ENCODE data around the gene TRIM10.

TRIM10 gene

GRCh38 chr6:30154061-30154460 is 7.0 kb downstream of the TRIM10 start:
- H3K9me3 ChIP-seq (ENCODE audit: control insufficient read depth, low read length) = no peaks in the 10 kb centered on the region
- whole genome bisulfite sequencing, 2 experiments = 90 to 91% methylated on average over 17 of the region's 17 CpGs
- no peaks in the 10 kb centered on the region for H3K27me3 ChIP-seq (ENCODE audit: control insufficient read depth, insufficient read depth, low read length, poor library complexity, severe bottlenecking)
- H3K4me3 ChIP-seq (ENCODE audit: insufficient read depth, low read depth, low read length) = no peak overlapping the region
- no peak overlapping the region for H3K27ac ChIP-seq (ENCODE audit: insufficient read depth, low read depth, low read length, poor library complexity, severe bottlenecking)
- H3K4me1 ChIP-seq (ENCODE audit: control insufficient read depth, insufficient read depth, low read length) = no peaks in the 10 kb centered on the region
- H3K36me3 ChIP-seq (ENCODE audit: control insufficient read depth, insufficient read depth, low read length) = no peaks in the 10 kb centered on the region

GRCh38 chr6:30152910-30153610 is 8.0 kb downstream of the TRIM10 start:
- H3K4me3 ChIP-seq (ENCODE audit: insufficient read depth, low read depth, low read length) = no peak overlapping the region
- no peak overlapping the region for H3K27ac ChIP-seq (ENCODE audit: insufficient read depth, low read depth, low read length, poor library complexity, severe bottlenecking)
- no peaks in the 10 kb centered on the region for H3K27me3 ChIP-seq (ENCODE audit: control insufficient read depth, insufficient read depth, low read length, poor library complexity, severe bottlenecking)
- WGBS, 2 experiments = 94 to 97% methylated on average over 3 of the region's 3 CpGs
- H3K9me3 ChIP-seq (ENCODE audit: control insufficient read depth, low read length) = no peaks in the 10 kb centered on the region
- H3K4me1 ChIP-seq (ENCODE audit: control insufficient read depth, insufficient read depth, low read length) = no peaks in the 10 kb centered on the region
- no peaks in the 10 kb centered on the region for H3K36me3 ChIP-seq (ENCODE audit: control insufficient read depth, insufficient read depth, low read length)

GRCh38 chr6:30152016-30152673 is 8.9 kb downstream of the TRIM10 start:
- Histone ChIP-seq H3K9me3 (ENCODE audit: control insufficient read depth, low read length) (no peaks in the 10 kb centered on the region), H3K27me3 (ENCODE audit: control insufficient read depth, insufficient read depth, low read length, poor library complexity, severe bottlenecking) (no peaks in the 10 kb centered on the region), H3K36me3 (ENCODE audit: control insufficient read depth, insufficient read depth, low read length) (no peaks in the 10 kb centered on the region), H3K4me3 (ENCODE audit: insufficient read depth, low read depth, low read length) (no peak overlapping the region), H3K27ac (ENCODE audit: insufficient read depth, low read depth, low read length, poor library complexity, severe bottlenecking) (no peak overlapping the region), H3K4me1 (ENCODE audit: control insufficient read depth, insufficient read depth, low read length) (no peaks in the 10 kb centered on the region)
- WGBS, 2 experiments = 84 to 90% methylated on average over 4 of the region's 4 CpGs

GRCh38 chr6:30151580-30151979 is 9.4 kb downstream of the TRIM10 start:
- no peaks in the 10 kb centered on the region for H3K9me3 ChIP-seq (ENCODE audit: control insufficient read depth, low read length)
- no peak overlapping the region for H3K4me3 ChIP-seq (ENCODE audit: insufficient read depth, low read depth, low read length)
- H3K27me3 ChIP-seq (ENCODE audit: control insufficient read depth, insufficient read depth, low read length, poor library complexity, severe bottlenecking) = no peaks in the 10 kb centered on the region
- no peak overlapping the region for H3K27ac ChIP-seq (ENCODE audit: insufficient read depth, low read depth, low read length, poor library complexity, severe bottlenecking)
- no peaks in the 10 kb centered on the region for H3K4me1 ChIP-seq (ENCODE audit: control insufficient read depth, insufficient read depth, low read length)
- 90 to 96% methylated on average over 3 of the region's 3 CpGs for WGBS, 2 experiments
- no peaks in the 10 kb centered on the region for H3K36me3 ChIP-seq (ENCODE audit: control insufficient read depth, insufficient read depth, low read length)

- WGBS, 2 experiments = 81 to 90% methylated on average over 10 of the region's 10 CpGs
- Histone ChIP-seq H3K9me3 (ENCODE audit: control insufficient read depth, low read length) (no peaks in the 10 kb centered on the region), H3K4me3 (ENCODE audit: insufficient read depth, low read depth, low read length) (no peak overlapping the region), H3K4me1 (ENCODE audit: control insufficient read depth, insufficient read depth, low read length) (no peaks in the 10 kb centered on the region), H3K27ac (ENCODE audit: insufficient read depth, low read depth, low read length, poor library complexity, severe bottlenecking) (no peak overlapping the region), H3K36me3 (ENCODE audit: control insufficient read depth, insufficient read depth, low read length) (no peaks in the 10 kb centered on the region), H3K27me3 (ENCODE audit: control insufficient read depth, insufficient read depth, low read length, poor library complexity, severe bottlenecking) (no peaks in the 10 kb centered on the region)
Observed at GRCh38 chr6:30150671-30151395, 10.2 kb downstream of the TRIM10 start.

- 88 to 90% methylated on average over 7 of the region's 7 CpGs for WGBS, 2 experiments
Observed at GRCh38 chr6:30149858-30150550, 11.0 kb downstream of the TRIM10 start.

GRCh38 chr6:30149234-30149633 is 11.8 kb downstream of the TRIM10 start:
- Histone ChIP-seq H3K4me1 (ENCODE audit: control insufficient read depth, insufficient read depth, low read length) (no peaks in the 10 kb centered on the region), H3K27me3 (ENCODE audit: control insufficient read depth, insufficient read depth, low read length, poor library complexity, severe bottlenecking) (no peaks in the 10 kb centered on the region), H3K36me3 (ENCODE audit: control insufficient read depth, insufficient read depth, low read length) (no peaks in the 10 kb centered on the region), H3K9me3 (ENCODE audit: control insufficient read depth, low read length) (no peaks in the 10 kb centered on the region), H3K4me3 (ENCODE audit: insufficient read depth, low read depth, low read length) (no peak overlapping the region), H3K27ac (ENCODE audit: insufficient read depth, low read depth, low read length, poor library complexity, severe bottlenecking) (no peak overlapping the region)
- 71 to 75% methylated on average over 2 to 3 of the region's 3 CpGs for WGBS, 2 experiments

More at GRCh38 chr6:30149858-30150550, 11.0 kb downstream of the TRIM10 start:
- H3K36me3 ChIP-seq (ENCODE audit: control insufficient read depth, insufficient read depth, low read length) = no peaks in the 10 kb centered on the region
- H3K9me3 ChIP-seq (ENCODE audit: control insufficient read depth, low read length) = no peaks in the 10 kb centered on the region
- H3K27me3 ChIP-seq (ENCODE audit: control insufficient read depth, insufficient read depth, low read length, poor library complexity, severe bottlenecking) = no peaks in the 10 kb centered on the region
- no peak overlapping the region for H3K27ac ChIP-seq (ENCODE audit: insufficient read depth, low read depth, low read length, poor library complexity, severe bottlenecking)
- no peak overlapping the region for H3K4me3 ChIP-seq (ENCODE audit: insufficient read depth, low read depth, low read length)
- no peaks in the 10 kb centered on the region for H3K4me1 ChIP-seq (ENCODE audit: control insufficient read depth, insufficient read depth, low read length)

- H3K9me3 ChIP-seq (ENCODE audit: control insufficient read depth, low read length) = no peaks in the 10 kb centered on the region
- 88 to 95% methylated on average over 3 of the region's 3 CpGs for WGBS, 2 experiments
- H3K4me3 ChIP-seq (ENCODE audit: insufficient read depth, low read depth, low read length) = no peak overlapping the region
- H3K27ac ChIP-seq (ENCODE audit: insufficient read depth, low read depth, low read length, poor library complexity, severe bottlenecking) = no peak overlapping the region
- H3K36me3 ChIP-seq (ENCODE audit: control insufficient read depth, insufficient read depth, low read length) = no peaks in the 10 kb centered on the region
- H3K4me1 ChIP-seq (ENCODE audit: control insufficient read depth, insufficient read depth, low read length) = no peaks in the 10 kb centered on the region
- H3K27me3 ChIP-seq (ENCODE audit: control insufficient read depth, insufficient read depth, low read length, poor library complexity, severe bottlenecking) = no peaks in the 10 kb centered on the region
Observed at GRCh38 chr6:30147096-30147495, 13.9 kb downstream of the TRIM10 start.

- WGBS, 2 experiments = 43 to 45% methylated on average over 7 of the region's 7 CpGs
- Histone ChIP-seq H3K4me1 (ENCODE audit: control insufficient read depth, insufficient read depth, low read length) (no peaks in the 10 kb centered on the region), H3K9me3 (ENCODE audit: control insufficient read depth, low read length) (no peaks in the 10 kb centered on the region), H3K4me3 (ENCODE audit: insufficient read depth, low read depth, low read length) (no peak overlapping the region), H3K27me3 (ENCODE audit: control insufficient read depth, insufficient read depth, low read length, poor library complexity, severe bottlenecking) (no peaks in the 10 kb centered on the region), H3K27ac (ENCODE audit: insufficient read depth, low read depth, low read length, poor library complexity, severe bottlenecking) (no peak overlapping the region), H3K36me3 (ENCODE audit: control insufficient read depth, insufficient read depth, low read length) (no peaks in the 10 kb centered on the region)
Observed at GRCh38 chr6:30145818-30146217, 15.2 kb downstream of the TRIM10 start.

GRCh38 chr6:30144811-30145210 is 16.2 kb downstream of the TRIM10 start:
- 89 to 92% methylated on average over 6 of the region's 6 CpGs for WGBS, 2 experiments
- no peak overlapping the region for H3K4me3 ChIP-seq (ENCODE audit: insufficient read depth, low read depth, low read length)
- H3K27me3 ChIP-seq (ENCODE audit: control insufficient read depth, insufficient read depth, low read length, poor library complexity, severe bottlenecking) = no peaks in the 10 kb centered on the region
- no peaks in the 10 kb centered on the region for H3K9me3 ChIP-seq (ENCODE audit: control insufficient read depth, low read length)
- no peaks in the 10 kb centered on the region for H3K4me1 ChIP-seq (ENCODE audit: control insufficient read depth, insufficient read depth, low read length)
- H3K27ac ChIP-seq (ENCODE audit: insufficient read depth, low read depth, low read length, poor library complexity, severe bottlenecking) = no peak overlapping the region
- H3K36me3 ChIP-seq (ENCODE audit: control insufficient read depth, insufficient read depth, low read length) = no peaks in the 10 kb centered on the region

Data from ectodermal cell (in vitro differentiated cells).